KMS-11 (cell line): Measurements from ENCODE around the gene POU3F3.
A peak's percentile ranks its signal among the peaks of the same experiment; 100 is the strongest.

Experiments used
- H2AFZ ChIP-seq: fragments of 200-600 bp; sonication (generic); 2 replicates; pipeline ENCODE4 v1.6.1; 2016; ENCODE audit warnings: antibody characterized with exemption, mixed run types, low read depth
- H3K27ac ChIP-seq: fragments of 200-600 bp; sonication (generic); 2 replicates; pipeline ENCODE4 v1.6.1; 2016; ENCODE audit warnings: mild to moderate bottlenecking, mixed run types
- H3K27me3 ChIP-seq: fragments of 200-600 bp; sonication (generic); 2 replicates; pipeline ENCODE4 v1.6.1; 2017; ENCODE audit warnings: mild to moderate bottlenecking, low read depth, mixed run types, moderate library complexity; ENCODE audit not compliant: insufficient read depth
- H3K36me3 ChIP-seq: fragments of 200-600 bp; sonication (generic); 2 replicates; pipeline ENCODE4 v1.6.1; 2017; ENCODE audit warnings: mild to moderate bottlenecking, mixed run types; ENCODE audit not compliant: insufficient read depth
- H3K4me1 ChIP-seq: fragments of 200-600 bp; sonication (generic); 2 replicates; pipeline ENCODE4 v1.6.1; 2016; ENCODE audit warnings: mild to moderate bottlenecking, low read depth, mixed run types; ENCODE audit not compliant: poor library complexity, severe bottlenecking
- H3K4me2 ChIP-seq: fragments of 200-600 bp; sonication (generic); 2 replicates; pipeline ENCODE4 v1.7.0; 2016; ENCODE audit warnings: mild to moderate bottlenecking, mixed run types
- H3K4me3 ChIP-seq: fragments of 200-600 bp; sonication (generic); IDR thresholded peaks from 2 replicates; pipeline ENCODE4 v1.6.1; 2017; ENCODE audit warnings: low read depth, low read length, mixed read lengths; ENCODE audit not compliant: insufficient read depth
- H3K79me2 ChIP-seq: fragments of 200-600 bp; sonication (generic); 2 replicates; pipeline ENCODE4 v1.6.1; 2016; ENCODE audit warnings: low read depth, mixed run types; ENCODE audit not compliant: insufficient read depth
- H3K9ac ChIP-seq: fragments of 200-600 bp; sonication (generic); 2 replicates; pipeline ENCODE4 v1.6.1; 2016; ENCODE audit warnings: mild to moderate bottlenecking, mixed run types
- H4K20me1 ChIP-seq: fragments of 200-600 bp; sonication (generic); 2 replicates; pipeline ENCODE4 v1.6.1; 2016; ENCODE audit warnings: mild to moderate bottlenecking, mixed run types; ENCODE audit not compliant: insufficient read depth
- CTCF ChIP-seq: fragments of 200-600 bp; sonication (generic); conservative IDR thresholded peaks from 2 replicates; pipeline ENCODE4 v1.6.1; 2017; ENCODE audit warnings: low read depth, mild to moderate bottlenecking, antibody characterized with exemption, low read length, moderate library complexity, mixed read lengths

POU3F3 gene

DNA sequence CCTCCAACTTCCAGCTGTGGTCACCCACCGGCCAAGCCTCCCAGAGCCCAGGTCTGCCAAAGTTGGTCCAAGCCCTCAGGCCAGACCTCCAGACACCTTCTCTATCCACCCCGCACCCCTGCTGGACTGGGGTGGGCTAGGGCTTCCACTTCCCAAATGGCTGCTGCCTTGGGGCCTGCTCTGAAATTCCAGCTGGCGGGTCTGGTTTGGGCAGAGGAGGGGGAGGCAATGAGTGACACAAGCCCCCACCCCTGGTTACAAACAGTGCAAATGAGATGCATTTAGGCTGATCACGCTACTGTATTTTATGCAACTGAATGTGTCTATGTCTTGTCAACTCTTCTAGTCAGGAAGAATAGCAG, 14.6 kb downstream of the POU3F3 start:
- Histone ChIP-seq H3K27ac (no peak overlapping the region), H3K79me2 (no peaks in the 10 kb centered on the region), H3K4me3 (no peak overlapping the region), H3K27me3 (no peaks in the 10 kb centered on the region), H3K4me2 (no peak overlapping the region), H4K20me1 (no peaks in the 10 kb centered on the region), H3K9ac (no peak overlapping the region), H3K4me1 (no peaks in the 10 kb centered on the region), H2AFZ (no peak overlapping the region), H3K36me3 (no peaks in the 10 kb centered on the region)
- TF ChIP-seq CTCF, result no peak

DNA sequence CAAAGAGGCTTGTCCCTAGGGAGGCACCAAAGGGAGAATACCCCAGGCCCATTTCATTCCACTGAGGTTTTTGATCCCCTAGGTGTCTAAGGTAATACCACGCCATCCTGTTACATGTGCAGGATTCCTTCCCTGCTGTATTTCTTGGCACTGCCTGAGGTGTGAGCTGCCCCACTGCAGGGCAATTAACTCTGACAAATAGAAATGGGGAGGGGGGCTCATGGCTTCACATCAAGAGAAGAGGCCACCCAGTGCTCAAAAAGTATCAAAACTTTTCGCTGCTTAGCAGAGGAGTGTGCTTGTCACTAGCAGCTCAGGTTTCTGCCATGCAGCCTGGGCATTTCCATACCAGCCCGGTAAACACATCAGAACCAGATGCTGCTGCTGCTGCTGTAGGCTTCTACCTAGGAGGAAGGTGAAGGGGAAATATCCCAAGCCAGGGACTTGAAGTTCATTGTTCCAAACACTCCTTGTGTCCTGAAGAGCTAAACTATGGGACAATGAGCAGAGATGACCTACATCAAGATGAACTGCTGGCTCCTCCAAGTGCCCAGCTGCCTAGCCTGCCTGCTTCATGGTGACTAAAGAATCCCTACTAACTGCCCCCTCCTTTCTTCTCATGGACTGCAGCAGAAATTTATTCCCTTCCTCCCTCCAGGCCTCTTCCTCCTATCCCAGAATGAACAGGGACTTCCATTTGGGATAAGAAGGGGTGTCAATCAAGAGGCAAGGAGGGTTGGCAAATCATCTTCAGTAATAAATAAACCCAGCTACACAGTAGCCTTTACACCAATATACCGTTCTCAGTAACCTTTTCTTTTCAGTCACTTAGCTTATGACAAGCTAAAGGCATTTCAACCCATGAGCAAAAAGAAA, 16.4 kb downstream of the POU3F3 start:
- no peak overlapping the region for H3K9ac ChIP-seq
- no peak overlapping the region for H2AFZ ChIP-seq
- no peaks in the 10 kb centered on the region for H3K4me1 ChIP-seq
- no peak for TF ChIP-seq CTCF
- H4K20me1 ChIP-seq, result no peaks in the 10 kb centered on the region
- no peak overlapping the region for H3K4me2 ChIP-seq
- no peaks in the 10 kb centered on the region for H3K27me3 ChIP-seq
- no peak overlapping the region for H3K4me3 ChIP-seq
- H3K36me3 ChIP-seq, result no peaks in the 10 kb centered on the region
- H3K27ac ChIP-seq, result no peak overlapping the region
- H3K79me2 ChIP-seq, result no peaks in the 10 kb centered on the region

DNA sequence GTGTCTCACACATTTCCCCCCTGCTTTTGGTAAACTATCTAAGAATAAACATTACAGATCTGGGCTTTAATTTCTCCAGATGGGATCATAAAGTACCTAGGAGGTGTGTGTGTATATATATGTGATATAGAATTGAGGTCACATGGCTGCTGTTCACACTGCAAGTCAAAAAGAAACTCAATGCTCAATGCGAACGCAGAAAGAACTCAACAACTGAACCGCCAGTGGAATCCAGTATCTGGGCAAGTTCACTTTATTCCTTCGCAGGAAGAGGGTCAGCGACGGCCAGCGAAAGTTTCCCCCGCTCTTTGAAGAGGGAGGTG, 17.7 kb downstream of the POU3F3 start:
- H2AFZ ChIP-seq, result no peak overlapping the region
- TF ChIP-seq CTCF, result no peak
- H3K9ac ChIP-seq, result no peak overlapping the region
- no peaks in the 10 kb centered on the region for H3K79me2 ChIP-seq
- H3K4me3 ChIP-seq, result no peak overlapping the region
- no peaks in the 10 kb centered on the region for H3K4me1 ChIP-seq
- no peaks in the 10 kb centered on the region for H4K20me1 ChIP-seq
- no peaks in the 10 kb centered on the region for H3K27me3 ChIP-seq
- H3K36me3 ChIP-seq, result no peaks in the 10 kb centered on the region
- no peak overlapping the region for H3K4me2 ChIP-seq
- H3K27ac ChIP-seq, result no peak overlapping the region

DNA sequence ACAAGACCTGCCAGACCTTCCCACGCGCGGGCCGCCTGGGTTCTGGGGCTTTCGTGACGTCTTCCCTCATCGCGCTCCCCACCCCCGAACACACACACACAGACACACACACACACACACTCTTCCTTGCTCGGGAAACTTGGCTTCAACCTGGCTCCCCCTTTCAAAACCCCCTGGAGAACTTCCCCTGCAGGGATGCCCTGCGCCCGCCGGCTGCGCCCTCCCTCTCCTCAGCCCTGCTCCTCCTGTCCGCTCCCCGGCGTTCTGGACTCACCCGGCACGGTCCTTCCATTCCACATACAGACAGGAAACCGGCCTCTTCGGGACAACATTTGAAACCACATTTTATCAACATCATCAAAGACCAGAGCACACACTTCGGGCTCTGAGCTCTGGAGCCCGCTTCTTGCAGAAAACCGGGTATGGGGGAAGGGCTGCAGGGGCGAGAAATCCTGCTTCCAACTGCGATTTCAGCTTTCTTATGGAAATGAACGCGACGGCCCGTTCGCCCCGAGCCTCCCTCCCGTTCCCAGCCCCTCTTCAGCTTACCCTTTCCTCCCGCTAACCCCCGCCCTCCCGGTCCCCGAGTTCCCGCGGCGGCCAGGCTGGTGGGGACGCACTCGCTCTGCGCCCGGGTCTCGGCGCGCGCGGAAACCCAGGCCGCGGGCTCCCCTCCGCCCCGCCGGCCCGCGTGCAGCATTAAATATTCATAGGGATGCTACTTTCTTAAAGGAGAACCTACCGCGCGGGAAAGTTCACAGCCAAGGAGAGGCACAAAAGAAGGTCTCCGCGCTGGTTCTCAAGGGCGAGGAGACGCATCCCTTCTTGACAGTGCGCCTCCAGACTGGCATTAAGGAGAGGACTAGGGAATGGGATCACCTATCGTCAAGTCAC, 18.3 kb downstream of the POU3F3 start:
- TF ChIP-seq CTCF, result no peak
- Histone ChIP-seq H4K20me1 (no peaks in the 10 kb centered on the region), H2AFZ (peak overlapping the region; percentile 81; the same call in 1 of the 2 replicates), H3K27me3 (no peaks in the 10 kb centered on the region), H3K4me1 (no peaks in the 10 kb centered on the region), H3K79me2 (no peaks in the 10 kb centered on the region), H3K36me3 (no peaks in the 10 kb centered on the region), H3K4me2 (peak overlapping the region; percentile 70), H3K4me3 (no peak overlapping the region), H3K9ac (no peak overlapping the region; the same call in 1 of the 2 replicates), H3K27ac (no peak overlapping the region)
